H9 (cell line): ENCODE measurements around the gene GLYAT. TPM values are rescaled to one million over a fixed set of nuclear protein-coding genes. Genes with fewer than 3 reads are reported as not detected.
"Not testable (repeated sequence)": the region's sequence is repeated elsewhere in the genome, so short reads cannot be mapped to it uniquely, and the experiment has no call there.

Experiments
- DNase-seq: peaks from one replicate; pipeline ENCODE4 v3.0.0-alpha.2; 2017
- H2AFZ ChIP-seq: one replicate; pipeline ENCODE4 v1.6.1; 2013; ENCODE audit warnings: mild to moderate bottlenecking, low read length, control low read depth, moderate library complexity
- H2AK5ac ChIP-seq: 2 replicates; pipeline ENCODE4 v1.6.1; 2013; ENCODE audit warnings: low read length, control low read depth, mixed read lengths; ENCODE audit not compliant: insufficient read length
- H2BK120ac ChIP-seq: one replicate; pipeline ENCODE4 v1.6.1; 2013; ENCODE audit warnings: low read depth, mild to moderate bottlenecking, low read length, control low read depth, inconsistent platforms; ENCODE audit not compliant: poor library complexity, severe bottlenecking
- H2BK12ac ChIP-seq: 2 replicates; pipeline ENCODE4 v1.6.1; 2013; ENCODE audit warnings: low read length, control low read depth, mixed read lengths, low read depth; ENCODE audit not compliant: insufficient read length
- H2BK15ac ChIP-seq: 2 replicates; pipeline ENCODE4 v1.6.1; 2013; ENCODE audit warnings: low read depth, low read length, control low read depth
- H2BK20ac ChIP-seq: one replicate; pipeline ENCODE4 v1.6.1; 2013; ENCODE audit warnings: low read depth, mild to moderate bottlenecking, low read length, control low read depth, inconsistent platforms; ENCODE audit not compliant: poor library complexity, severe bottlenecking
- H2BK5ac ChIP-seq: 2 replicates; pipeline ENCODE4 v1.6.1; 2013; ENCODE audit warnings: low read length, control low read depth, mixed read lengths; ENCODE audit not compliant: insufficient read length
- H3K14ac ChIP-seq: 2 replicates; pipeline ENCODE4 v1.6.1; 2013; ENCODE audit warnings: low read length, control low read depth; ENCODE audit not compliant: insufficient read depth
- H3K18ac ChIP-seq: 2 replicates; pipeline ENCODE4 v1.6.1; 2013; ENCODE audit warnings: low read depth, mild to moderate bottlenecking, mixed read lengths, low read length, control low read depth; ENCODE audit not compliant: insufficient read length
- H3K23ac ChIP-seq: 2 replicates; pipeline ENCODE4 v1.6.1; 2013; ENCODE audit warnings: low read length, control low read depth, mixed read lengths, low read depth; ENCODE audit not compliant: insufficient read length
- H3K23me2 ChIP-seq: 2 replicates; pipeline ENCODE4 v1.6.1; 2013; ENCODE audit warnings: low read depth, mild to moderate bottlenecking, mixed read lengths, low read length, control low read depth; ENCODE audit not compliant: insufficient read length, poor library complexity, severe bottlenecking
- H3K27ac ChIP-seq: 2 replicates; pipeline ENCODE4 v1.5.1; 2013; ENCODE audit warnings: low read length, control low read depth, mixed read lengths, low read depth; ENCODE audit not compliant: insufficient read length
- H3K27me3 ChIP-seq: 2 replicates; pipeline ENCODE4 v1.6.1; 2013; ENCODE audit warnings: low read length, control low read depth, inconsistent platforms; ENCODE audit not compliant: insufficient read depth
- H3K4ac ChIP-seq: 2 replicates; pipeline ENCODE4 v1.6.1; 2013; ENCODE audit warnings: low read depth, mild to moderate bottlenecking, control low read depth, inconsistent platforms, low read length, moderate library complexity
- H3K4me1 ChIP-seq: 2 replicates; pipeline ENCODE4 v1.6.1; 2013; ENCODE audit warnings: low read length, control low read depth, inconsistent platforms; ENCODE audit not compliant: insufficient read depth
- H3K4me2 ChIP-seq: 2 replicates; pipeline ENCODE4 v1.6.1; 2013; ENCODE audit warnings: low read length, control low read depth, mixed read lengths; ENCODE audit not compliant: insufficient read length, insufficient read depth
- H3K56ac ChIP-seq: 2 replicates; pipeline ENCODE4 v1.6.1; 2013; ENCODE audit warnings: low read depth, mild to moderate bottlenecking, mixed read lengths, low read length, control low read depth; ENCODE audit not compliant: insufficient read length
- H3K79me1 ChIP-seq: 2 replicates; pipeline ENCODE4 v1.6.1; 2013; ENCODE audit warnings: low read depth, mild to moderate bottlenecking, moderate library complexity, low read length, control low read depth, inconsistent platforms; ENCODE audit not compliant: insufficient read depth, poor library complexity, severe bottlenecking
- H3K79me2 ChIP-seq: 2 replicates; pipeline ENCODE4 v1.6.1; 2013; ENCODE audit warnings: low read length, control low read depth, inconsistent platforms; ENCODE audit not compliant: insufficient read depth
- H3K9ac ChIP-seq: 2 replicates; pipeline ENCODE4 v1.6.1; 2013; ENCODE audit warnings: low read length, control low read depth, mixed read lengths; ENCODE audit not compliant: insufficient read length; ENCODE audit errors: extremely low read depth
- H3K9me3 ChIP-seq: one replicate; pipeline ENCODE4 v1.6.1; 2013; ENCODE audit warnings: low read depth, low read length, inconsistent platforms; ENCODE audit not compliant: control insufficient read depth
- H3T11ph ChIP-seq: one replicate; pipeline ENCODE4 v1.6.1; 2013; ENCODE audit warnings: mild to moderate bottlenecking, low read length, control low read depth, inconsistent platforms
- H4K20me1 ChIP-seq: one replicate; pipeline ENCODE4 v1.6.1; 2013; ENCODE audit not compliant: control insufficient read depth, insufficient read length, insufficient read depth
- H4K5ac ChIP-seq: 2 replicates; pipeline ENCODE4 v1.6.1; 2013; ENCODE audit warnings: low read depth, mild to moderate bottlenecking, mixed read lengths, low read length, control low read depth; ENCODE audit not compliant: insufficient read length
- H4K8ac ChIP-seq: replicated peaks from 2 replicates; pipeline ENCODE4 v1.6.1; 2013; ENCODE audit warnings: low read length, control low read depth, mixed read lengths, low read depth; ENCODE audit not compliant: insufficient read length
- H4K91ac ChIP-seq: 2 replicates; pipeline ENCODE4 v1.6.1; 2013; ENCODE audit warnings: low read depth, mild to moderate bottlenecking, moderate library complexity, mixed read lengths, low read length, control low read depth; ENCODE audit not compliant: insufficient read length
- H3K27ac Mint-ChIP-seq, 3 experiments: 2 replicates in 2 of 3; 3 replicates in 1 of 3; pipeline ENCODE4 v1.8.0; 2020 to 2021; ENCODE audit warnings: mixed read lengths in 3 of 3, mild to moderate bottlenecking in 1 of 3, moderate library complexity in 1 of 3
- H3K27me3 Mint-ChIP-seq: 2 replicates; pipeline ENCODE4 v1.8.0; 2021; ENCODE audit warnings: low read depth, mild to moderate bottlenecking, moderate library complexity, mixed read lengths
- H3K36me3 Mint-ChIP-seq, 3 experiments: 2 replicates in 2 of 3; 3 replicates in 1 of 3; pipeline ENCODE4 v1.8.0; 2020 to 2021; ENCODE audit warnings: low read depth in 3 of 3, mixed read lengths in 3 of 3; ENCODE audit not compliant: insufficient read depth in 1 of 3
- H3K4me1 Mint-ChIP-seq, 2 experiments: 2 replicates each; pipeline ENCODE4 v1.8.0; 2020; ENCODE audit warnings: mixed read lengths in 2 of 2
- H3K4me3 Mint-ChIP-seq, 2 experiments: 2 replicates in 1 of 2; 3 replicates in 1 of 2; pipeline ENCODE4 v1.8.0; 2020 to 2021; ENCODE audit warnings: mild to moderate bottlenecking in 2 of 2, mixed read lengths in 2 of 2, moderate library complexity in 1 of 2
- H3K9me3 Mint-ChIP-seq, 2 experiments: 2 replicates in 1 of 2; 3 replicates in 1 of 2; pipeline ENCODE4 v1.8.0; 2020; ENCODE audit warnings: mild to moderate bottlenecking in 2 of 2, mixed read lengths in 2 of 2, moderate library complexity in 1 of 2
- CTCF ChIP-seq: fragments of 200-600 bp; sonication (generic); conservative IDR thresholded peaks from 3 replicates; pipeline ENCODE4 v1.8.0; 2021; ENCODE audit warnings: antibody characterized with exemption, mild to moderate bottlenecking
- WGBS: extraction: QIAGEN DNeasy Blood & Tissue Kit; methylation state at CpG from one replicate; pipeline ENCODE4 v1.1.7; 2013; ENCODE audit warnings: missing lambda C conversion rate, low lambda C conversion rate, mixed read lengths; ENCODE audit not compliant: insufficient read length; ENCODE audit errors: extremely low coverage; 5-methylcytosine and 5-hydroxymethylcytosine counted together
- total RNA-seq: library from RNA; stranded (reverse); gene quantifications from 2 replicates; pipeline ENCODE4 v1.2.1, GENCODE V29; 2021

Gene GLYAT
- total RNA-seq, 1 experiment from 2014 or later = not detected

- no peak overlapping the region for H3K27ac ChIP-seq
- H3K27me3 ChIP-seq = no peaks in the 10 kb centered on the region
- no peaks in the 10 kb centered on the region for H3K23me2 ChIP-seq
- H2BK120ac ChIP-seq = no peak overlapping the region
- DNase-seq = no peak
- WGBS = no CpG with 5 or more reads among the region's 9 CpGs
- H2AFZ ChIP-seq = no peak overlapping the region
- H3K27ac Mint-ChIP-seq = no peak overlapping the region
- no peak overlapping the region for H4K8ac ChIP-seq
- no peaks in the 10 kb centered on the region for H4K20me1 ChIP-seq
- no peak overlapping the region for H2BK5ac ChIP-seq
- H2AK5ac ChIP-seq = no peak overlapping the region
- H3K4me2 ChIP-seq = no peak overlapping the region
- no peak overlapping the region for H2BK20ac ChIP-seq
- H4K91ac ChIP-seq = no peak overlapping the region
- H3K27me3 Mint-ChIP-seq = peaks cover 5% of the 10 kb centered on the region
- no peak overlapping the region for H3K4me3 Mint-ChIP-seq
- H4K5ac ChIP-seq = no peak overlapping the region
- H3K36me3 Mint-ChIP-seq = peaks cover 0 to 18% (median 8%) of the 10 kb centered on the region in 3 experiments; a peak in 3 of 7 replicates
- peaks cover 57 to 88% of the 10 kb centered on the region in 2 experiments for H3K9me3 Mint-ChIP-seq
- no peak overlapping the region for H3K56ac ChIP-seq
- no peaks in the 10 kb centered on the region for H3K9me3 ChIP-seq
- H2BK15ac ChIP-seq = no peak overlapping the region
- no peak overlapping the region for H3T11ph ChIP-seq
- no peaks in the 10 kb centered on the region for H3K79me1 ChIP-seq
- no peak overlapping the region for H3K9ac ChIP-seq
- no peak overlapping the region for H3K4ac ChIP-seq
- no peak overlapping the region for H3K18ac ChIP-seq
- TF ChIP-seq CTCF = no peak
- no peaks in the 10 kb centered on the region for H3K4me1 ChIP-seq
- no peak overlapping the region for H2BK12ac ChIP-seq
- no peak overlapping the region for H3K14ac ChIP-seq
- H3K79me2 ChIP-seq = no peaks in the 10 kb centered on the region
- H3K23ac ChIP-seq = no peak overlapping the region
- no peaks in the 10 kb centered on the region for H3K4me1 Mint-ChIP-seq
These were observed 45.6 kb downstream of the GLYAT start for GRCh38 chr11:58685973-58686722.

- H3T11ph ChIP-seq, DNase-seq, H4K8ac ChIP-seq, H3K4me2 ChIP-seq, H2BK120ac ChIP-seq, H3K27ac ChIP-seq, H3K4me1 ChIP-seq, H2AFZ ChIP-seq, H3K79me2 ChIP-seq, H2BK12ac ChIP-seq, H3K56ac ChIP-seq, H3K23me2 ChIP-seq, H2BK5ac ChIP-seq, H4K5ac ChIP-seq, H2AK5ac ChIP-seq, H2BK15ac ChIP-seq, H4K20me1 ChIP-seq, H3K23ac ChIP-seq, H3K9me3 ChIP-seq, H2BK20ac ChIP-seq, H3K14ac ChIP-seq, H3K9ac ChIP-seq, H3K27me3 Mint-ChIP-seq, H3K4me1 Mint-ChIP-seq, H3K4me3 Mint-ChIP-seq, H4K91ac ChIP-seq, H3K4ac ChIP-seq, H3K79me1 ChIP-seq, H3K27ac Mint-ChIP-seq, H3K27me3 ChIP-seq, H3K18ac ChIP-seq: not testable (repeated sequence)
- Mint-ChIP-seq H3K9me3 (peaks cover 62 to 93% of the 10 kb centered on the region in 2 experiments), H3K36me3 (peaks cover 0 to 16% (median 4%) of the 10 kb centered on the region in 3 experiments; a peak in 2 of 7 replicates)
- no CpG with 5 or more reads among the region's 3 CpGs for WGBS
These were observed 49.1 kb downstream of the GLYAT start for GRCh38 chr11:58682660-58683059.
